Bronchial epithelial cell (primary cell): ENCODE measurements around the gene TSKS. TPM values are rescaled to one million over a fixed set of nuclear protein-coding genes. Genes with fewer than 3 reads are reported as not detected.

Source experiments
- DNase-seq: peaks from one replicate; pipeline ENCODE4 v3.0.0-alpha.2; 2010; ENCODE audit warnings: low read depth
- FAIRE-seq: peaks from 2 replicates; lab custom pipeline; 2011; peaks lifted over from hg19 to GRCh38; lab: Jason Lieb, UNC
- H3K27me3 ChIP-seq: 2 replicates; pipeline ENCODE4 v1.5.1; 2011; ENCODE audit warnings: low read length; ENCODE audit not compliant: control insufficient read depth, insufficient read depth
- H3K36me3 ChIP-seq: 2 replicates; pipeline ENCODE4 v1.5.1; 2011; ENCODE audit warnings: low read length; ENCODE audit not compliant: control insufficient read depth, insufficient read depth
- H3K4me3 ChIP-seq: 2 replicates; pipeline ENCODE4 v1.5.1; 2011; ENCODE audit warnings: mild to moderate bottlenecking, low read depth, low read length, control low read depth
- CTCF ChIP-seq: IDR thresholded peaks from 2 replicates; pipeline ENCODE4 v1.5.1; 2011; ENCODE audit warnings: mild to moderate bottlenecking, moderate library complexity, low read length, control low read depth, inconsistent platforms; ENCODE audit not compliant: insufficient read depth, severe bottlenecking
- total RNA-seq: library from RNA; depleted of rRNA; stranded (reverse); fragments of >200 nt; gene quantifications from 2 replicates; pipeline ENCODE4 v1.2.1, GENCODE V29; 2014

Gene TSKS
- total RNA-seq, 1 donor from 2014 or later, result not detected

- Histone ChIP-seq H3K36me3 (peaks cover 7% of the 10 kb centered on the region), H3K4me3 (no peak overlapping the region), H3K27me3 (no peaks in the 10 kb centered on the region)
- FAIRE-seq, result no peak
- no peak for TF ChIP-seq CTCF
- peak; percentile 52 for DNase-seq
These were observed 23.3 kb upstream of the TSKS start for GRCh38 chr19:49786376-49786820.

GRCh38 chr19:49782515-49782914, 19.4 kb upstream of the TSKS start:
- Histone ChIP-seq H3K4me3 (no peak overlapping the region), H3K27me3 (no peaks in the 10 kb centered on the region), H3K36me3 (peaks cover 5% of the 10 kb centered on the region)
- FAIRE-seq (no peak), DNase-seq (no peak)
- TF ChIP-seq CTCF, result no peak

- H3K27me3 ChIP-seq, result no peaks in the 10 kb centered on the region
- H3K36me3 ChIP-seq, result peaks cover 5% of the 10 kb centered on the region
- TF ChIP-seq CTCF, result no peak
- no peak for FAIRE-seq
- no peak for DNase-seq
- no peak overlapping the region for H3K4me3 ChIP-seq
These were observed 18.3 kb upstream of the TSKS start for GRCh38 chr19:49781394-49781793.

- H3K27me3 ChIP-seq, result no peaks in the 10 kb centered on the region
- DNase-seq, result no peak
- no peak for FAIRE-seq
- H3K4me3 ChIP-seq, result no peak overlapping the region
- H3K36me3 ChIP-seq, result peaks cover 5% of the 10 kb centered on the region
- no peak for TF ChIP-seq CTCF
These were observed 17.8 kb upstream of the TSKS start for GRCh38 chr19:49780861-49781260.

GRCh38 chr19:49779731-49780555, 16.8 kb upstream of the TSKS start:
- DNase-seq (no peak), FAIRE-seq (no peak)
- Histone ChIP-seq H3K4me3 (no peak overlapping the region), H3K27me3 (no peaks in the 10 kb centered on the region), H3K36me3 (peaks cover 5% of the 10 kb centered on the region)
- no peak for TF ChIP-seq CTCF
